Neural progenitor cell (in vitro differentiated cells): ENCODE results near the gene IL5. TPM values are rescaled to one million over a fixed set of nuclear protein-coding genes. Genes with fewer than 3 reads are reported as not detected.
"Not testable (repeated sequence)": the region's sequence is repeated elsewhere in the genome, so short reads cannot be mapped to it uniquely, and the experiment has no call there.

ENCODE experiments used
- DNase-seq: peaks from one replicate; pipeline ENCODE4 v3.0.0-alpha.2; 2016; ENCODE audit warnings: low spot score
- H2AFZ ChIP-seq: fragments of 200-600 bp; sonication (generic); replicated peaks from 2 replicates; pipeline ENCODE4 v1.6.1; 2016; ENCODE audit warnings: antibody characterized with exemption
- H3F3A ChIP-seq: fragments of 200-600 bp; sonication (generic); 2 replicates; pipeline ENCODE4 v1.6.1; 2016; ENCODE audit warnings: antibody characterized with exemption, low read depth
- H3K27ac ChIP-seq: fragments of 200-600 bp; sonication (generic); 2 replicates; pipeline ENCODE4 v1.5.1; 2016; ENCODE audit warnings: mild to moderate bottlenecking
- H3K27me3 ChIP-seq: fragments of 200-600 bp; sonication (generic); 2 replicates; pipeline ENCODE4 v1.6.1; 2016; ENCODE audit warnings: mild to moderate bottlenecking, moderate library complexity
- H3K36me3 ChIP-seq: fragments of 200-600 bp; sonication (generic); 2 replicates; pipeline ENCODE4 v1.5.1; 2016
- H3K4me1 ChIP-seq: fragments of 200-600 bp; sonication (generic); 2 replicates; pipeline ENCODE4 v1.6.1; 2016; ENCODE audit warnings: mixed run types
- H3K4me2 ChIP-seq: fragments of 200-600 bp; sonication (generic); 2 replicates; pipeline ENCODE4 v1.6.1; 2016
- H3K4me3 ChIP-seq: fragments of 200-600 bp; sonication (generic); 2 replicates; pipeline ENCODE4 v1.5.1; 2016
- H3K79me2 ChIP-seq: fragments of 200-600 bp; sonication (generic); 2 replicates; pipeline ENCODE4 v1.6.1; 2016; ENCODE audit warnings: low read depth
- H3K9ac ChIP-seq: fragments of 200-600 bp; sonication (generic); 2 replicates; pipeline ENCODE4 v1.6.1; 2016
- H3K9me3 ChIP-seq: fragments of 200-600 bp; sonication (generic); 2 replicates; pipeline ENCODE4 v1.5.1; 2016; ENCODE audit warnings: low read depth
- H4K20me1 ChIP-seq: fragments of 200-600 bp; sonication (generic); 2 replicates; pipeline ENCODE4 v1.6.1; 2016; ENCODE audit warnings: low read depth
- H3K27ac Mint-ChIP-seq: 3 replicates; pipeline ENCODE4 v1.8.0; 2021; ENCODE audit warnings: mixed read lengths
- H3K27me3 Mint-ChIP-seq: 2 replicates; pipeline ENCODE4 v1.8.0; 2022; ENCODE audit warnings: low read depth, mild to moderate bottlenecking, inconsistent platforms, moderate library complexity, mixed read lengths; ENCODE audit not compliant: insufficient read depth
- H3K36me3 Mint-ChIP-seq: 3 replicates; pipeline ENCODE4 v1.8.0; 2021; ENCODE audit warnings: mixed read lengths
- H3K4me1 Mint-ChIP-seq: 3 replicates; pipeline ENCODE4 v1.8.0; 2021; ENCODE audit warnings: mixed read lengths
- H3K4me3 Mint-ChIP-seq: 3 replicates; pipeline ENCODE4 v1.8.0; 2021; ENCODE audit warnings: mild to moderate bottlenecking, moderate library complexity, mixed read lengths
- H3K9me3 Mint-ChIP-seq: 3 replicates; pipeline ENCODE4 v1.8.0; 2020; ENCODE audit warnings: mixed read lengths
- CTCF ChIP-seq: fragments of 200-600 bp; sonication (generic); IDR thresholded peaks from 2 replicates; pipeline ENCODE4 v1.5.1; 2017; ENCODE audit warnings: antibody characterized with exemption, mild to moderate bottlenecking
- EZH2 ChIP-seq: fragments of 200-600 bp; sonication (generic); IDR thresholded peaks from 2 replicates; pipeline ENCODE4 v1.6.1; 2017; ENCODE audit warnings: antibody characterized with exemption, mild to moderate bottlenecking, moderate library complexity
- EZH2phosphoT487 ChIP-seq: fragments of 200-600 bp; sonication (generic); IDR thresholded peaks from 2 replicates; pipeline ENCODE4 v1.6.1; 2017; ENCODE audit warnings: antibody characterized with exemption
- total RNA-seq: library from RNA; depleted of rRNA; stranded (reverse); fragments of >200 nt; gene quantifications from 2 replicates; pipeline ENCODE4 v1.2.3, GENCODE V29; 2015; ENCODE audit warnings: low replicate concordance

IL5 gene
- total RNA-seq, 1 donor from 2014 or later = not detected

DNA sequence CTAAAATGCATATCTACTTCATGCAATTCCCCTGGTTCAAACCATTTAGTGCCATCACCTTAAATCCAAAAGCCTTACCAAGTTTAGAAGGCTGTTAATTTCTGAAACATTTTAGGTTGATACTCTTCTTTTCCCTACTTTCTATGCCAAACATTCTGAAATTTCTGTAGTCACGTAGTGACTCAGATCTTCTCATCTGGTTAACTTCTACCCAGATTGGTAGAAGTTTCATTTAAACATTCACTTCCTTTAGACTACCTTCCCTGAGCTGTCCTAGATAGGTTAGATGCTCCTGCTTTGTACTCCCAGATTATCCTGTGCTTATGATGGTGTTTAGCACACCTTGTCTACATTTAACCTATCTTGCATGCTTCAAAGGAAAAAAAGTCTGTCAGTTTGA is 23.3 kb upstream of the IL5 start:
- H3F3A ChIP-seq = no peaks in the 10 kb centered on the region
- no peak overlapping the region for H3K4me3 Mint-ChIP-seq
- no peak overlapping the region for H3K27ac Mint-ChIP-seq

DNA sequence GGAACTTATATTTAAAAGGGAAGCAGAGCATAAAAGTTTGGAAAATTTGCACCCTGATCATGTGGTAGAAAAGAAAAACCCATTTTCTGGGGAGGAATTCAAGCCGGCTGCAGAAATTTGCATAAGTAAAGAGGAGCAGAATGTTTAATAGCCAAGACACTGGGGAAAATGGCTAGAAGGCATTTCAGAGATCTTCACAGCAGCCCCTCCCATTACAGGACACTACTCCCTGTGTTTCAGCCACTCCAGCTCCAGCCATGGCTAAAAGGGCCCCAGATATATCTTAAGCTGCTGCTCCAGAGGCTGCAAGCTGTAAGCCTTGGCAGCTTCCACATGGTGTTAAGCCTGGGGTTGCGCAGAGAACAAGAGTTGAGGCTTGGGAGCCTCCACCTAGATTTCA is 21.2 kb upstream of the IL5 start:
- H3K4me3 Mint-ChIP-seq, H3K4me1 ChIP-seq, H2AFZ ChIP-seq, H3K27me3 Mint-ChIP-seq, H3K9ac ChIP-seq, H3K36me3 Mint-ChIP-seq, H3K27ac ChIP-seq, H3K9me3 Mint-ChIP-seq, H4K20me1 ChIP-seq, H3K4me3 ChIP-seq, H3K4me2 ChIP-seq, H3F3A ChIP-seq, H3K27me3 ChIP-seq, H3K36me3 ChIP-seq, H3K4me1 Mint-ChIP-seq, DNase-seq, H3K9me3 ChIP-seq, H3K27ac Mint-ChIP-seq: not testable (repeated sequence)
- peaks cover 26% of the 10 kb centered on the region for H3K79me2 ChIP-seq

More for the DNA sequence above, 23.3 kb upstream of the IL5 start:
- H3K9me3 ChIP-seq = no peaks in the 10 kb centered on the region
- no peak overlapping the region for H3K9ac ChIP-seq
- H2AFZ ChIP-seq = no peak overlapping the region
- DNase-seq = no peak
- no peak overlapping the region for H3K27ac ChIP-seq
- Mint-ChIP-seq H3K4me1 (no peaks in the 10 kb centered on the region), H3K9me3 (no peaks in the 10 kb centered on the region), H3K27me3 (no peaks in the 10 kb centered on the region), H3K36me3 (peaks cover 2% of the 10 kb centered on the region)
- H3K27me3 ChIP-seq = no peaks in the 10 kb centered on the region
- H3K4me1 ChIP-seq = no peaks in the 10 kb centered on the region
- H3K79me2 ChIP-seq = peaks cover 16% of the 10 kb centered on the region
- H4K20me1 ChIP-seq = peaks cover 2% of the 10 kb centered on the region
- H3K4me3 ChIP-seq = no peak overlapping the region
- H3K36me3 ChIP-seq = no peaks in the 10 kb centered on the region
- H3K4me2 ChIP-seq = no peak overlapping the region
- no peak for TF ChIP-seq CTCF
- no peak for TF ChIP-seq EZH2
- TF ChIP-seq EZH2phosphoT487 = no peak

DNA sequence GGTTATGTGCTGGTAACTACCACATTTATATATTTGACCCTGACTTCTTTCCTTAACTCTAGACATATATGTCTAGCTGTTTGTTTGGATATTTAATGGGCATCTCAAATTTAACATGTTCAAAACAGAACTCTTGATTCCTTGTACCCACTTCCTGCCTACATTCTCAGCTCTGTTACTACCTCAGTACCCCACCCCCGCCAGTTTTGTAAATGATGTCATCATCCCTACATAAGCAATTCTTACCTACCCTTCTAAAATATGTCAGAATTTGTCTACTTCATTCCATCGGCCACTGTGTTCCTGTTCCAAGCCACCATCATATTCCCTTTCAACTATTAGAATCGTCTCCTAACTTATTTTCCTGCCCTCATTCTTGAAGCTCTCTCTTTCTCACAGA is 18.3 kb upstream of the IL5 start:
- Mint-ChIP-seq H3K27me3 (no peaks in the 10 kb centered on the region), H3K36me3 (no peaks in the 10 kb centered on the region), H3K4me1 (peaks cover 18% of the 10 kb centered on the region), H3K27ac (no peak overlapping the region), H3K4me3 (no peak overlapping the region), H3K9me3 (no peaks in the 10 kb centered on the region)
- no peak overlapping the region for H2AFZ ChIP-seq
- no peaks in the 10 kb centered on the region for H4K20me1 ChIP-seq
- peaks cover 49% of the 10 kb centered on the region for H3K79me2 ChIP-seq
- DNase-seq = no peak
- H3K4me1 ChIP-seq = peaks cover 8% of the 10 kb centered on the region
- H3K9ac ChIP-seq = no peak overlapping the region
- H3K36me3 ChIP-seq = peaks cover 7% of the 10 kb centered on the region
- H3K27me3 ChIP-seq = no peaks in the 10 kb centered on the region
- no peak overlapping the region for H3K27ac ChIP-seq
- H3K4me3 ChIP-seq = no peak overlapping the region
- no peaks in the 10 kb centered on the region for H3K9me3 ChIP-seq
- H3F3A ChIP-seq = peaks cover 17% of the 10 kb centered on the region
- H3K4me2 ChIP-seq = no peak overlapping the region
- no peak for TF ChIP-seq CTCF
- no peak for TF ChIP-seq EZH2
- no peak for TF ChIP-seq EZH2phosphoT487

- H3K9ac ChIP-seq = no peak overlapping the region
- no peak for TF ChIP-seq CTCF
- no peak for TF ChIP-seq EZH2
- no peak for TF ChIP-seq EZH2phosphoT487
- H3K9me3 Mint-ChIP-seq = peaks cover 7% of the 10 kb centered on the region
- H3K27ac Mint-ChIP-seq = no peak overlapping the region
- peaks cover 7% of the 10 kb centered on the region for H3K36me3 ChIP-seq
- H4K20me1 ChIP-seq = no peaks in the 10 kb centered on the region
- peaks cover 20% of the 10 kb centered on the region for H3K4me1 Mint-ChIP-seq
- peaks cover 8% of the 10 kb centered on the region for H3K4me1 ChIP-seq
- H3K36me3 Mint-ChIP-seq = no peaks in the 10 kb centered on the region
- H3K27me3 Mint-ChIP-seq = no peaks in the 10 kb centered on the region
- peaks cover 26% of the 10 kb centered on the region for H3F3A ChIP-seq
- no peak overlapping the region for H3K4me3 ChIP-seq
- no peak overlapping the region for H3K27ac ChIP-seq
- no peaks in the 10 kb centered on the region for H3K9me3 ChIP-seq
- H3K4me2 ChIP-seq = no peak overlapping the region
- no peak for DNase-seq
- H3K4me3 Mint-ChIP-seq = no peak overlapping the region
- no peaks in the 10 kb centered on the region for H3K27me3 ChIP-seq
- peaks cover 49% of the 10 kb centered on the region for H3K79me2 ChIP-seq
- H2AFZ ChIP-seq = no peak overlapping the region
These were observed 16.2 kb upstream of the IL5 start for GRCh38 chr5:132559383-132560060.
